ENCODE measurements around the gene CABP5.

Gene CABP5

GRCh38 chr19:48060381-48060780 lies 16.5 kb upstream of the CABP5 start:
- Histone ChIP-seq H3K4me1 (ENCODE audit: insufficient read depth, low read length) (no peaks in the 10 kb centered on the region), H3K27me3 (ENCODE audit: insufficient read depth, low read length, poor library complexity) (no peaks in the 10 kb centered on the region), H3K79me2 (ENCODE audit: insufficient read depth, low read length) (no peaks in the 10 kb centered on the region), H3K9me3 (ENCODE audit: insufficient read depth, low read length, severe bottlenecking) (no peaks in the 10 kb centered on the region), H3K4me3 (ENCODE audit: low read depth in 1 of 2, low read length in 2 of 2) (no peak overlapping the region), H4K20me1 (ENCODE audit: insufficient read depth, low read length) (no peaks in the 10 kb centered on the region), H3K4me2 (ENCODE audit: insufficient read depth, low read length) (no peak overlapping the region), H3K36me3 (ENCODE audit: insufficient read depth, low read length) (no peaks in the 10 kb centered on the region), H3K27ac (ENCODE audit: low read length) (no peak overlapping the region), H2AFZ (ENCODE audit: low read depth, low read length) (no peak overlapping the region), H3K9ac (ENCODE audit: low read depth, low read length) (no peak overlapping the region)
- ATAC-seq (ENCODE audit: insufficient read depth, low read depth) (no peak), DNase-seq (no peak)
- TF ChIP-seq EZH2 (IDR thresholded peaks at IDR 0.05; ENCODE audit: borderline replicate concordance, low read depth, low read length, severe bottlenecking): no peak
- TF ChIP-seq, protein P1, sequence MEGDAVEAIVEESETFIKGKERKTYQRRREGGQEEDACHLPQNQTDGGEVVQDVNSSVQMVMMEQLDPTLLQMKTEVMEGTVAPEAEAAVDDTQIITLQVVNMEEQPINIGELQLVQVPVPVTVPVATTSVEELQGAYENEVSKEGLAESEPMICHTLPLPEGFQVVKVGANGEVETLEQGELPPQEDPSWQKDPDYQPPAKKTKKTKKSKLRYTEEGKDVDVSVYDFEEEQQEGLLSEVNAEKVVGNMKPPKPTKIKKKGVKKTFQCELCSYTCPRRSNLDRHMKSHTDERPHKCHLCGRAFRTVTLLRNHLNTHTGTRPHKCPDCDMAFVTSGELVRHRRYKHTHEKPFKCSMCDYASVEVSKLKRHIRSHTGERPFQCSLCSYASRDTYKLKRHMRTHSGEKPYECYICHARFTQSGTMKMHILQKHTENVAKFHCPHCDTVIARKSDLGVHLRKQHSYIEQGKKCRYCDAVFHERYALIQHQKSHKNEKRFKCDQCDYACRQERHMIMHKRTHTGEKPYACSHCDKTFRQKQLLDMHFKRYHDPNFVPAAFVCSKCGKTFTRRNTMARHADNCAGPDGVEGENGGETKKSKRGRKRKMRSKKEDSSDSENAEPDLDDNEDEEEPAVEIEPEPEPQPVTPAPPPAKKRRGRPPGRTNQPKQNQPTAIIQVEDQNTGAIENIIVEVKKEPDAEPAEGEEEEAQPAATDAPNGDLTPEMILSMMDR (IDR thresholded peaks at IDR 0.05; ENCODE audit: borderline replicate concordance, extremely low read depth, low read length, poor library complexity, severe bottlenecking): no peak

DNA sequence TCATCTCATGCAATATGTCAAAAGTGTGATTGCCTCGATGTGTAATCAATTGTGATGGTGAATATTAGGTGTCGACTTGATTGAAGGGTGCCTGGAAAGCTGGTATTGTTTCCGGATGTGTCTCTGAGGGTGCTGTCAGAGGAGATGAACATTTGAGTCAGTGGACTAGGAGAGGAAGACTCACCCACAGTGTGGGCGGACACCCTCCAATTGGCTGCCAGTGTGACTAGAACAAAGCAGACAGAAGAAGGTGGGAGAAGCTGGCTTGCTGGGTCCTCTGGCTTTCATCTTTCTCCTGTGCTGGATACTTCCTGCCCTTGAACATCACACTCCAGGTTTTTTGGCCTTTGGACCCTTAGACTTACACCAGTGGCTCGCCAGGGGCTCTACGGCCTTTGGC lies 15.5 kb upstream of the CABP5 start:
- no peaks in the 10 kb centered on the region for H3K9me3 ChIP-seq (ENCODE audit: insufficient read depth, low read length, severe bottlenecking)
- no peaks in the 10 kb centered on the region for H3K4me1 ChIP-seq (ENCODE audit: insufficient read depth, low read length)
- no peak overlapping the region for H2AFZ ChIP-seq (ENCODE audit: low read depth, low read length)
- no peak for TF ChIP-seq EZH2 (IDR thresholded peaks at IDR 0.05; ENCODE audit: borderline replicate concordance, low read depth, low read length, severe bottlenecking)
- TF ChIP-seq, protein P1 (IDR thresholded peaks at IDR 0.05; ENCODE audit: borderline replicate concordance, extremely low read depth, low read length, poor library complexity, severe bottlenecking): no peak
- H3K27ac ChIP-seq (ENCODE audit: low read length): no peak overlapping the region
- H4K20me1 ChIP-seq (ENCODE audit: insufficient read depth, low read length): no peaks in the 10 kb centered on the region
- H3K36me3 ChIP-seq (ENCODE audit: insufficient read depth, low read length): no peaks in the 10 kb centered on the region
- H3K27me3 ChIP-seq (ENCODE audit: insufficient read depth, low read length, poor library complexity): no peaks in the 10 kb centered on the region
- no peak for ATAC-seq (ENCODE audit: insufficient read depth, low read depth)
- DNase-seq: no peak
- no peak overlapping the region for H3K9ac ChIP-seq (ENCODE audit: low read depth, low read length)
- no peaks in the 10 kb centered on the region for H3K79me2 ChIP-seq (ENCODE audit: insufficient read depth, low read length)
- no peak overlapping the region for H3K4me3 ChIP-seq (ENCODE audit: low read depth in 1 of 2, low read length in 2 of 2)
- no peak overlapping the region for H3K4me2 ChIP-seq (ENCODE audit: insufficient read depth, low read length)

DNA sequence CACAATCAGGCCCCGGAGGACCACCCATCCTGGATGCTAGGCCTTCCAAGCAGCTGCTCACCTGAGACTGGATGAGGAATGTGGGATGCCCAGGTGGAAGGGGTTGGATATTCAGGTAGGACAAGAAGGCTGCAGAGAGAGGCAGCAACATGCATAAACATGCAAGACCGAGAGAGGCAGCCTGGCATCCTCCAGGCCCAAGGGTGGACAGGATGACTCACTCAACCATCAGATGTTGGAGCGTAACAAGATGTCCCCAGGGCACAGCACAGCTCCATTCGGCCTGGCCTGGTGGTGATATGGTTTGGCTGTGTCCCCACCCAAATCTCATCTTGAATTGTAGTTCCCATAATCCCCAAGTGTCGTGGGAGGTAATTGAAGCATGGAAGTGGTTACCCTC lies 10.0 kb upstream of the CABP5 start:
- no peaks in the 10 kb centered on the region for H3K9me3 ChIP-seq (ENCODE audit: insufficient read depth, low read length, severe bottlenecking)

More for the DNA sequence above, 10.0 kb upstream of the CABP5 start:
- Histone ChIP-seq H3K4me1 (ENCODE audit: insufficient read depth, low read length) (no peaks in the 10 kb centered on the region), H3K9ac (ENCODE audit: low read depth, low read length) (no peak overlapping the region), H3K79me2 (ENCODE audit: insufficient read depth, low read length) (no peaks in the 10 kb centered on the region), H3K4me2 (ENCODE audit: insufficient read depth, low read length) (no peak overlapping the region), H4K20me1 (ENCODE audit: insufficient read depth, low read length) (no peaks in the 10 kb centered on the region), H3K27ac (ENCODE audit: low read length) (no peak overlapping the region), H2AFZ (ENCODE audit: low read depth, low read length) (no peak overlapping the region), H3K4me3 (ENCODE audit: low read depth in 1 of 2, low read length in 2 of 2) (no peak overlapping the region), H3K27me3 (ENCODE audit: insufficient read depth, low read length, poor library complexity) (no peaks in the 10 kb centered on the region), H3K36me3 (ENCODE audit: insufficient read depth, low read length) (no peaks in the 10 kb centered on the region)
- DNase-seq (no peak), ATAC-seq (ENCODE audit: insufficient read depth, low read depth) (no peak)
- TF ChIP-seq, protein P1 (IDR thresholded peaks at IDR 0.05; ENCODE audit: borderline replicate concordance, extremely low read depth, low read length, poor library complexity, severe bottlenecking): no peak
- no peak for TF ChIP-seq EZH2 (IDR thresholded peaks at IDR 0.05; ENCODE audit: borderline replicate concordance, low read depth, low read length, severe bottlenecking)
